Keratinocyte (primary cell): Measurements from ENCODE around the gene PIWIL4. TPM values are rescaled to one million over a fixed set of nuclear protein-coding genes. Genes with fewer than 3 reads are reported as not detected.

Experiments used
- DNase-seq: peaks from one replicate; pipeline ENCODE4 v3.0.0-alpha.2; 2011; ENCODE audit warnings: low read depth, missing footprints, low spot score
- FAIRE-seq: peaks from 2 replicates; lab custom pipeline; 2011; peaks lifted over from hg19 to GRCh38; lab: Jason Lieb, UNC
- H2AFZ ChIP-seq: 2 replicates; pipeline ENCODE4 v1.6.0; 2012; ENCODE audit warnings: low read length, control low read depth, inconsistent platforms; ENCODE audit not compliant: control insufficient read depth
- H3K27ac ChIP-seq: 2 replicates; pipeline ENCODE4 v1.5.1; 2011; ENCODE audit warnings: low read length; ENCODE audit not compliant: control insufficient read depth, insufficient read depth
- H3K27me3 ChIP-seq: 3 replicates; pipeline ENCODE4 v1.6.0; 2011; ENCODE audit warnings: low read length; ENCODE audit not compliant: control insufficient read depth, insufficient read depth; ENCODE audit errors: extremely low read depth
- H3K36me3 ChIP-seq, 2 experiments: 2 replicates in 1 of 2; 3 replicates in 1 of 2; pipeline ENCODE4 v1.5.1; 2011; ENCODE audit warnings: low read length in 2 of 2, mild to moderate bottlenecking in 1 of 2; ENCODE audit not compliant: control insufficient read depth in 2 of 2, insufficient read depth in 2 of 2; ENCODE audit errors: extremely low read depth in 1 of 2
- H3K4me1 ChIP-seq: 3 replicates; pipeline ENCODE4 v1.5.1; 2011; ENCODE audit warnings: low read length; ENCODE audit not compliant: control insufficient read depth, insufficient read depth; ENCODE audit errors: extremely low read depth
- H3K4me2 ChIP-seq: 3 replicates; pipeline ENCODE4 v1.6.0; 2011; ENCODE audit warnings: low read depth, low read length; ENCODE audit not compliant: control insufficient read depth, insufficient read depth; ENCODE audit errors: extremely low read depth
- H3K4me3 ChIP-seq, 3 experiments: fragments of 200-600 bp in 1 of 3; sonication (generic) in 1 of 3; 2 replicates in 2 of 3; 3 replicates in 1 of 3; pipeline ENCODE4 v1.5.1; 2011 to 2016; ENCODE audit warnings: low read length in 3 of 3, mild to moderate bottlenecking in 3 of 3, control low read depth in 2 of 3, inconsistent platforms in 1 of 3, low read depth in 1 of 3, mixed read lengths in 1 of 3, mixed run types in 1 of 3, moderate library complexity in 1 of 3; ENCODE audit not compliant: control insufficient read depth in 2 of 3, insufficient read depth in 2 of 3; ENCODE audit errors: extremely low read depth in 1 of 3
- H3K79me2 ChIP-seq: 2 replicates; pipeline ENCODE4 v1.6.0; 2012; ENCODE audit warnings: low read length; ENCODE audit not compliant: control insufficient read depth, insufficient read depth
- H3K9ac ChIP-seq: 3 replicates; pipeline ENCODE4 v1.6.0; 2011; ENCODE audit warnings: low read length; ENCODE audit not compliant: control insufficient read depth, insufficient read depth; ENCODE audit errors: extremely low read depth
- H3K9me1 ChIP-seq: 3 replicates; pipeline ENCODE4 v1.6.0; 2011; ENCODE audit warnings: low read length; ENCODE audit not compliant: control insufficient read depth, insufficient read depth; ENCODE audit errors: extremely low read depth
- H3K9me3 ChIP-seq: 2 replicates; pipeline ENCODE4 v1.5.1; 2012; ENCODE audit warnings: low read depth, low read length; ENCODE audit not compliant: control insufficient read depth
- H4K20me1 ChIP-seq: 3 replicates; pipeline ENCODE4 v1.6.0; 2011; ENCODE audit warnings: low read length; ENCODE audit not compliant: control insufficient read depth, insufficient read depth; ENCODE audit errors: extremely low read depth
- CTCF ChIP-seq, 3 experiments: IDR thresholded peaks in 1 of 3; conservative IDR thresholded peaks in 1 of 3; optimal IDR thresholded peaks in 1 of 3; 2 replicates in 2 of 3; 3 replicates in 1 of 3; pipeline versions ENCODE3 to v1.5.1; 2011; ENCODE audit warnings: low read length in 3 of 3, mild to moderate bottlenecking in 3 of 3, moderate library complexity in 2 of 3, control low read depth in 1 of 3, inconsistent platforms in 1 of 3; ENCODE audit not compliant: insufficient read depth in 2 of 3; ENCODE audit errors: extremely low read depth in 1 of 3
- EZH2 ChIP-seq: IDR thresholded peaks from one replicate; pipeline ENCODE4 v1.6.1; 2012; ENCODE audit warnings: inconsistent platforms, mild to moderate bottlenecking, low read length, moderate library complexity
- dilution Hi-C: fragments of 300-500 bp; cut with MboI; formaldehyde crosslinking; loops from one replicate; pipeline ENCODE4 v1.7.0; 2020; ENCODE audit warnings: low sequenced_read_pairs; ENCODE audit not compliant: extremely low pct_ligation_motif_present
- polyA plus RNA-seq, 5 experiments: library from polyadenylated mRNA; depleted of rRNA in 3 of 5; stranded (reverse) in 3 of 5; stranded (forward) in 1 of 5; unstranded in 1 of 5; fragments of >200 nt; gene quantifications; 1 replicate in 1 of 5; 2 replicates in 3 of 5; 3 replicates in 1 of 5; pipeline versions ENCODE4 v1.2.1 to v1.2.3, GENCODE V29; 2011 to 2012; ENCODE audit warnings: missing spikeins in 2 of 5, low read depth in 1 of 5, low replicate concordance in 1 of 5

Gene PIWIL4
- polyA plus RNA-seq, 1 donor (not counting 4 experiments of a cell fraction or from before 2014, with no cell fraction given), result 0.14 TPM

- Histone ChIP-seq H3K4me1 (no peaks in the 10 kb centered on the region), H3K4me3 (no peak overlapping the region), H3K27ac (no peak overlapping the region), H3K9me3 (no peaks in the 10 kb centered on the region), H3K9me1 (no peaks in the 10 kb centered on the region), H4K20me1 (no peaks in the 10 kb centered on the region), H3K36me3 (no peaks in the 10 kb centered on the region), H3K9ac (no peak overlapping the region), H3K4me2 (no peak overlapping the region), H3K79me2 (no peaks in the 10 kb centered on the region), H3K27me3 (peaks cover 23% of the 10 kb centered on the region), H2AFZ (no peak overlapping the region)
- DNase-seq, result no peak
- dilution Hi-C loops, result no loop called here
- no peak for FAIRE-seq
- TF ChIP-seq CTCF (optimal IDR thresholded peaks at IDR 0.05 in 1 of 3, IDR thresholded peaks at IDR 0.05 in 1 of 3, conservative IDR thresholded peaks at IDR 0.05 in 1 of 3; ENCODE audit: extremely low read depth in 1 of 3, insufficient read depth in 2 of 3, low read length in 3 of 3) (no peak), EZH2 (no peak)
These were observed 19.4 kb downstream of the PIWIL4 start for GRCh38 chr11:94586546-94586945.

- Histone ChIP-seq H3K79me2 (no peaks in the 10 kb centered on the region), H3K9me1 (no peaks in the 10 kb centered on the region), H3K36me3 (no peaks in the 10 kb centered on the region), H3K27ac (no peak overlapping the region), H3K9ac (no peak overlapping the region), H3K4me3 (no peak overlapping the region), H2AFZ (no peak overlapping the region), H3K27me3 (peaks cover 20% of the 10 kb centered on the region), H3K4me2 (no peak overlapping the region), H4K20me1 (no peaks in the 10 kb centered on the region), H3K9me3 (no peaks in the 10 kb centered on the region), H3K4me1 (no peaks in the 10 kb centered on the region)
- FAIRE-seq, result no peak
- DNase-seq, result no peak
- dilution Hi-C loops, result no loop called here
- TF ChIP-seq EZH2 (no peak), CTCF (optimal IDR thresholded peaks at IDR 0.05 in 1 of 3, IDR thresholded peaks at IDR 0.05 in 1 of 3, conservative IDR thresholded peaks at IDR 0.05 in 1 of 3; ENCODE audit: extremely low read depth in 1 of 3, insufficient read depth in 2 of 3, low read length in 3 of 3) (no peak)
These were observed 19.8 kb downstream of the PIWIL4 start for GRCh38 chr11:94586978-94587377.
